Mammary epithelial cell (primary cell): ENCODE data around the gene GAS2L1.

Experiments used
- EZH2 ChIP-seq: IDR thresholded peaks from 2 replicates; pipeline ENCODE4 v1.6.1; 2012; ENCODE audit warnings: low read length, inconsistent platforms, borderline replicate concordance
- TF ChIP-seq, protein P1 (sequence below), 2 donors: IDR thresholded peaks in 1 of 2; conservative IDR thresholded peaks in 1 of 2; 2 replicates each; pipeline ENCODE4 v1.5.1; 2011 to 2012; ENCODE audit warnings: inconsistent platforms in 2 of 2, low read length in 2 of 2, mild to moderate bottlenecking in 2 of 2, control low read depth in 1 of 2, low read depth in 1 of 2; ENCODE audit not compliant: insufficient read depth in 1 of 2; ENCODE audit errors: extremely low read depth in 1 of 2

DNA sequence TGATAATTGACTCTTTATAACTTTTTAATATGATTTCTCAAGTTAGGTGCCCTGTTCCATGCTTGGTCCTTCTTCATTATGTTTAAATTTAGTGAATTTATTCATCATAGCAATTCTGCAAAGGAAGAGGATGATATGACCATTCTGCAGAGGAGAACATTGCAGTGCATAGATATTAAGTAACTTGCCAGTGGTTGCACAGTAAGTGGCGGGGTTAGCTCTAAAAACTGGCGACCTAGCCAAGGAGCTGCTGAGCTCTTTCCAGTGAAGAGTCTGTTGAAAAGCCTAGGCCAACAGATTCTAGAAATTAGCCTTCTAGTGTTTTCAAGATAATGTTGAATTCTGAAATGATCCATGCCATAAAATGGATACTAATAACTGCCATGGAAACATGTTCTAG is 33.8 kb upstream of the GAS2L1 start:
- TF ChIP-seq, protein P1, sequence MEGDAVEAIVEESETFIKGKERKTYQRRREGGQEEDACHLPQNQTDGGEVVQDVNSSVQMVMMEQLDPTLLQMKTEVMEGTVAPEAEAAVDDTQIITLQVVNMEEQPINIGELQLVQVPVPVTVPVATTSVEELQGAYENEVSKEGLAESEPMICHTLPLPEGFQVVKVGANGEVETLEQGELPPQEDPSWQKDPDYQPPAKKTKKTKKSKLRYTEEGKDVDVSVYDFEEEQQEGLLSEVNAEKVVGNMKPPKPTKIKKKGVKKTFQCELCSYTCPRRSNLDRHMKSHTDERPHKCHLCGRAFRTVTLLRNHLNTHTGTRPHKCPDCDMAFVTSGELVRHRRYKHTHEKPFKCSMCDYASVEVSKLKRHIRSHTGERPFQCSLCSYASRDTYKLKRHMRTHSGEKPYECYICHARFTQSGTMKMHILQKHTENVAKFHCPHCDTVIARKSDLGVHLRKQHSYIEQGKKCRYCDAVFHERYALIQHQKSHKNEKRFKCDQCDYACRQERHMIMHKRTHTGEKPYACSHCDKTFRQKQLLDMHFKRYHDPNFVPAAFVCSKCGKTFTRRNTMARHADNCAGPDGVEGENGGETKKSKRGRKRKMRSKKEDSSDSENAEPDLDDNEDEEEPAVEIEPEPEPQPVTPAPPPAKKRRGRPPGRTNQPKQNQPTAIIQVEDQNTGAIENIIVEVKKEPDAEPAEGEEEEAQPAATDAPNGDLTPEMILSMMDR (conservative IDR thresholded peaks at IDR 0.05 in 1 of 2, IDR thresholded peaks at IDR 0.05 in 1 of 2; ENCODE audit: extremely low read depth in 1 of 2, insufficient read depth in 1 of 2, low read depth in 1 of 2, low read length in 2 of 2), result no peak
- TF ChIP-seq EZH2, result no peak
